ENCODE data around the gene DTNBP1.

The DTNBP1 gene

GRCh38 chr6:15489261-15489962 is 173.4 kb downstream of the DTNBP1 start:
- H3K27ac ChIP-seq = no peak overlapping the region
- no peak for TF ChIP-seq CTCF (conservative IDR thresholded peaks at IDR 0.05)

GRCh38 chr6:15487262-15487661 is 175.6 kb downstream of the DTNBP1 start:
- no peak for TF ChIP-seq CTCF (conservative IDR thresholded peaks at IDR 0.05)
- no peak overlapping the region for H3K27ac ChIP-seq

GRCh38 chr6:15485936-15486335 is 176.9 kb downstream of the DTNBP1 start:
- TF ChIP-seq CTCF (conservative IDR thresholded peaks at IDR 0.05) = no peak
- H3K27ac ChIP-seq = no peak overlapping the region

- no peak for TF ChIP-seq CTCF (conservative IDR thresholded peaks at IDR 0.05)
Measured at GRCh38 chr6:15484821-15485220, 178.0 kb downstream of the DTNBP1 start.

GRCh38 chr6:15484140-15484539 is 178.7 kb downstream of the DTNBP1 start:
- TF ChIP-seq CTCF (conservative IDR thresholded peaks at IDR 0.05) = no peak
- H3K27ac ChIP-seq = no peak overlapping the region

More at GRCh38 chr6:15484821-15485220, 178.0 kb downstream of the DTNBP1 start:
- H3K27ac ChIP-seq = no peak overlapping the region

- no peak overlapping the region for H3K27ac ChIP-seq
- no peak for TF ChIP-seq CTCF (conservative IDR thresholded peaks at IDR 0.05)
Measured at GRCh38 chr6:15483060-15483459, 179.8 kb downstream of the DTNBP1 start.

- TF ChIP-seq CTCF (conservative IDR thresholded peaks at IDR 0.05) = no peak
- H3K27ac ChIP-seq = no peak overlapping the region
Measured at GRCh38 chr6:15481390-15482291, 181.2 kb downstream of the DTNBP1 start.
